Esophagus mucosa (tissue), 1 donor: ENCODE results near the gene SNRPA1. TPM values are rescaled to one million over a fixed set of nuclear protein-coding genes. Genes with fewer than 3 reads are reported as not detected.
A peak's percentile ranks its signal among the peaks of the same experiment; 100 is the strongest.

ENCODE experiments used
- ATAC-seq: fragments of 200-7000 bp; cut with Tn5 transposase; one replicate; pipeline ENCODE4 v1.9.1; 2020
- total RNA-seq: library from RNA; stranded (reverse); gene quantifications from one replicate; pipeline ENCODE4 v1.2.4, GENCODE V29; 2023
- donor health status: DM: yes; HTN: yes; CAD: no.

Gene SNRPA1
- total RNA-seq, 1 donor from 2014 or later, result 44.5 TPM

DNA sequence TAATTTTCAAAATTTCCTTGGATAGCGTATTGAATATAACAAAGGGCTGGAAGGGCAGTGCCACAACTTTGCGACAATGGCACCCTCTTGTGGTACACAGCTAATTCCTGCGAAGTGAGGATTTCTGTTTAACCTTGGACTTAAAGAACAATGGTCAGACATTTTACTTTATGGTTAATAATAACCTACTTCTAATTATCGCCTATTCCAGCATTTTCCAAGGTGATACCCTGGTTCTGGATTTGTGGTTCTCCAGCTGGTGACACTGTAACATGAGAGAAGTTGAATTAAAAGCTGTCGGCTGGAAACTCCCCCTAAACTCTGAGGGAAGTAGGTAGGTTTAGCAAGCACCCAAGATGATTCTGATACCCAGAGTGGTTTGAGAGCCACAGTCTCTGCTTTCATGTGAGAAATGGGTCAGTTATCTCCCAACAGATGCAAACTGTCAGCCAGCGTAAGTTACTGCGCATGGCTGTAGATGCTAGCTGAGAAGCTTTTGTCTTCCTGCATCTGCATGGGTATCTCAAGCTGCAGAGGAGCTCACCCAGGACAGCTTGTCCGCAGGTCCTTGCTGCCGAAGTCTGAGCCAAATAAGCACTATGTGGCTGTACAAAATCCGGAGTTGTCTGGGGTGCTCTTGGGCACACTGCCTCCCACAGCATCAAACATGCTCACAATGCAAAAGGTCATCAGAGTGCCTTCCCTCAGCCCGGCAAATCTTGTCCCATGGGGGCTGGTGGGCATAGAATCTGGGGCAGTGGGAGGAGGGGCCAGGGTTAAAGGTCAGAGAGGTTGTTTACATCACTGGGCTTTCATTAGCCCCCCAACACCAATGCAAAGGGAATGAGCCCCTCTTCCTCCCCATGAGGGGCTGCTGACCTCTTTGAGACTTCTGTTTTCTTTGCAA lies 36.6 kb downstream of the SNRPA1 start:
- peak; percentile 76 for ATAC-seq

DNA sequence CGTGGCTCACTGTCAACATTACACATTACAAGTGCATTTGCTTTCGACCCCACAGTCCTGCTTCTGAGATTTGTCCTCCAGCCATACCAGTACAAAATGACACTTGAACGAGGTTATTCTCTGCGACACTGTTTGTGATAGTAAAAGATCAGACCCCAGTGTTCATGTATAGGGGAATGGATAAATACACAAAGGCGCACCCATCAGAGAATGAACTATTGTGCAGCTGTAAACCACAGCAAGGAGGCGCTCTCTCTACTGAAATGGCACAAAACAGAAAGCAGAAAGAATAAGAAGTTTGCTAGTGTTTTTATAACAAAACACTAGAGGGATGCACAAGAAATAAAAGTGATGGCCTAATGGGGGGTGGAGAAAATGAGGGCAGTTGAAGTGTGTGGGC lies 38.3 kb downstream of the SNRPA1 start:
- no peak for ATAC-seq

DNA sequence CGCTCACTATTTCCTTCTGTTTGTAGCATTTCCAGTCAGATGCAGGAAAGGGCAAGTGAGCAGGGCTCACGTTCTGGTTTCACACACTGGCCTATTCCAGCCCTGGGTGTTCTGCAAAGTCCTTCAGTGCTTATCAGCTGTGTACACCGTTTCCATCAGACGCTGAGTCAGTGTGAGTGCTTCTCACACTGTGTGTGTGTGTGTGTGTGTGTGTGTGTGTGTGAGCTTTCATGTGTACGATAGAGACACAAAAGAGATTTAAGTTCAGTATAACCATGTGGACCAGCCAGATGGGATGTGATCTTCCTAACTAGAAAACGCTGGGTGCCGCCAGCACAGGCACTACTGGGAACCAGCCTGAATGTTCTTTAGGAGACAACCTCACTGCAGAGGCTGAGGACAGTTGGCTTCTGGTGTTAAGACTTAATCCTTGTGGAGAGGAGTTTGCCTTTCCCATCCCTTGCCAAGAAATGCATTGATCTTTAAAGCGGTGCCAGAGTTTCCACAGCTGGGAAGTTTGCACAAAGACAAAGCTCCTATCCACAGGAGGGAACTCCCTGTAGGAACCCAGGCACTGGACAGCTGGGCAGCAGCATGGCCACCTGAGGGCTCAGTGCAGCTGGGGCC lies 39.3 kb downstream of the SNRPA1 start:
- ATAC-seq, result no peak

- no peak for ATAC-seq
Observed at GRCh38 chr15:101255051-101255395, 40.0 kb downstream of the SNRPA1 start.

DNA sequence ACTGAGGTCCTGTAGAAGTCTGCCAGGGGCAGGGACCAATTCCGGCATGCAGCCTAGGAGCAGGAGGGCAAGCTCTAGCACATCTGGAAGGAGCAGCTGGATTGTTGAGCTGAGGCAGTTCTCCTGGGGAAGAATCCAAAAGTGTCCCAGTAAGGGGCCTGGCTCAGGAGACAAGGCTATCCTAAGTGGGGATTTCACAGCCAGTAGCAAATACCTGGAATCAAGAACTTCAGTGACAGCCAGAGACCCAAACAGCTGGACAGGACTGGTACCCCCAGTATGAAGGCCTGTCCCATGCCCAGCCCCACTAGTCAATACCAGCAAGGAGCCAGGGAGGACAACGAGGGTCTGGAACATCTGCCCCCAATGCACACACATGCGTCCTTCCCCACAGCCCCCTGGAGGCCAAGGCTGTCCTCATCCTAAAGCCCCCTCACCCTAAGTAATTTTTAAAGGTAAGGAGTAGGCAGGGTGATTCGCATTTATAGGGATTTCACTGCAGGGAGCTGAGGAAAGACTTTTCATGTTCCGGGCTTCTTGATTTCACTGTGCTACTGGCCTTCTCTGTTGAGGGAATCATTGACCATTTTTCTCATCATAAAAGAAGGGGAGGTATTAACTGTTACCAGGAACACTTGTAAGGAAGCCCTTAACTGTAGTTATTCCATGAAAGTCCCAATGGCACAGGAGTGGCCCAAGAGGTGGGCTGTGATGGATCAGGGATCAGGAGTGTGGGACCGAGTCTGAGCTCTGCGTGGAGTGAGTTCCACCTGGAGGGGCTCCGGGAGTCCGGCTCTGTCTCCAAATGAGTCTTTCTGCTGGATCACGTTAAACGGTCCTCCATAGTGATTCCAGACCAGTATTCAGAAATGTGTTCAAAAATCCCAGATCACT lies 40.6 kb downstream of the SNRPA1 start:
- ATAC-seq, result no peak

- ATAC-seq, result no peak
Observed at GRCh38 chr15:101252836-101253235, 42.2 kb downstream of the SNRPA1 start.

DNA sequence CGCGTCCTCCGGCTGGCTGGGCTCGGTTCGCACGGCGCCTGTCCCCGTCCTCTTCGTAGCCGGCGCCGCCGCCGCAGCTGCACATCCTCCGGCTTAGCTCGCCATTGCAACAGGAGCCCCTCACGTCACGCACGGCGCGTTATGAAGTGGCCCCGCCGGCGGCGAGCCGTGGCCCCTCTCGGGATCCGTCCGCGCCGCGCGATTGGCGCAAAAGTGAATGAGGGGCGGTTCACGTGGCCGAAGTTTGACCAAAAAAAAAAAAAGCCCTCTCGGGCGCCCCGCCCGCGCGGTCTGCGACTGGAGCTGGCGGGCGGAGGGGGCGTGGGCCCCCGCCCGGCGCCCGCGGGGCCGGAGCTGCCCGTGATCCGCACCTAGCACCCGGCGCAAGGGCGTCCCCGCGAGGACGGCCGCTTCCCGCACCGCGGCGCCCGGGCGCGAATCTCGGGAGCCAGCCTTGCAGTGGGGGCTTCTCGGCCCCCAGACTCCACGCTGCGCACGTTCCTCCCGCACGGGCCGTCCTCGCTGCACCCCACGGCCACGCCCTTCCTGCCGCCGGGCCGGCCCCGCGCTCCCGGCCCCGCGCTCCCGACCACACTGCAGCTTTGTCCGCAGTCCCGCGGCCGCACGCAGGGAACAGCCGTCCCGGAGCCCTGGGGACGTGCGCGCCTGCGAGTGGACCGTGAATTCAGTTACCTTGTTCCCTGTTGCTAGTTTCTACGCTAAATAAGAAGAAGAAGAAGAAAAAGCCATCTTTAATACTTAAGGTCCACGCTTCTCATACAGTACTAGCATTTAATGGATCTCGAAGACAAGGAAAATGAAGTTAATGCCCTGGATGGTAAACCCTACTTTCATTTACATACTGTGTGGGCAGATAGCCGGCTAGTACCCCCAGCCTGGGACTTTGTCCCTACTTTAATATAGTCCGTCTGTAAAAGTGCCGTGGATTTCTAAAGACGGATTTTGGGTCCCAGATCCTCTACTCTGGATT lies 42.9 kb downstream of the SNRPA1 start, which contains the start of gene CHSY1:
TSS of gene CHSY1 (minus strand) at position 219 of the 991 bp plus-strand sequence. CDS start 592 bp downstream, outside the sequence.
- ATAC-seq, result peak; percentile 78

GRCh38 chr15:101250873-101251829 lies 43.9 kb downstream of the SNRPA1 start:
- peak; percentile 63 for ATAC-seq

DNA sequence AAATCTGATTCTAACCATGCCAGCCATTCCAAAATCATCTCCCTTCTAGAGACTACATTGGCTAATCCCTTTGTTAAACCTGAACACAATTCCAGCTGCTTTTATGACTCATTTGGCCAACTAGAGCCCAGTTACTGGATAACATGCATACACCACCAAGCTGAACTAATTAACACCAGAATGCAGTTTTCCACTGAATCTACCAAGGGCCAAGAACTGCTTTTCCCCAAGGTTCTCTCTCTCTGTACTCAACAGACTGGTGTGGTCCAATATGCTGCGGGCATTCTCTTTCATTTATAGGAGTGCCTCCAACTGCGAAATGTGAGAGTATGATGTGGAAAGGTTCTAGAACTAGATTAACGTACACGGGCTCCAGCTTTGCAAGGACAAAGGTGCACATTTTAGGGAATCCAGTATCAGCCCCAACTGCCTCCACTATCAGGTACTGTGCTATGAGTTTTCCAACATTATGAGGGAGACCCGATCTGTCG lies 44.7 kb downstream of the SNRPA1 start:
- peak; percentile 36 for ATAC-seq

GRCh38 chr15:101248274-101248673 lies 46.8 kb downstream of the SNRPA1 start:
- ATAC-seq, result no peak

GRCh38 chr15:101246824-101247745 lies 48.0 kb downstream of the SNRPA1 start:
- ATAC-seq, result no peak

GRCh38 chr15:101246391-101246790 lies 48.7 kb downstream of the SNRPA1 start:
- no peak for ATAC-seq

- no peak for ATAC-seq
Observed at GRCh38 chr15:101244889-101245668, 50.0 kb downstream of the SNRPA1 start.

DNA sequence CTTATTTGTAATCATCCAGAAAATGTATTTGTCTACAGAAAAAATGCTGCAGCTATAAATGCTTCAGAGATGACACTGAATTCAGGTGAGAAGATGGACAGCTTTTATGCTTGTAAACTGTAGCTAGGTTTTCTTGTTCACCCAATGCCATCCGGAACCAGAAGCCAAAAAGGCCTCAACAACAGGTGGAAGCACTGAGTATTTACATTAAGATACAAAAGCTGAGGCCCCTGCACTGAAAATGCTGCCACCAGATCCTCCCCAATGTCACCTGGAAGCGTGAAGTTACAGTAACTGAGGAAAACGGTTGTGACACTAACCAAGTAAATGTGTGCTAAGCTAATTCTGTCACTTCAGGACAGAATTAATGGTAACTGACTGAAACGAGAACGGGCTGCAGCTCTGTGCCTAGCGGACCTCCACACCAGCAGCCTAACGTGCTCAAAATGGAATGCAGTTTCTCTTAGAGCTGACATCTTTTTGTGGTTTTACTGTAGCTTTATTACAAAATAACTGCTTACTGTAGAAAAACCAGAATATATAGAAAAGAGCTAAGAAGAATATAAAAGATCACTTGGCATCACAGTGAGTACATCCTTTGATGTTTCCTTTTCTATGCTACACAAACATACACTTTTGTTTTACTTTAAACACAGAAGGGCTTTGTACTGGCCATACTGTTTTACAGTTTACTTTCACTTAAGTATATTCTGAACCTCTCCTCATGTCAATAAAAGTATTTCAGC lies 50.8 kb downstream of the SNRPA1 start:
- ATAC-seq, result no peak

DNA sequence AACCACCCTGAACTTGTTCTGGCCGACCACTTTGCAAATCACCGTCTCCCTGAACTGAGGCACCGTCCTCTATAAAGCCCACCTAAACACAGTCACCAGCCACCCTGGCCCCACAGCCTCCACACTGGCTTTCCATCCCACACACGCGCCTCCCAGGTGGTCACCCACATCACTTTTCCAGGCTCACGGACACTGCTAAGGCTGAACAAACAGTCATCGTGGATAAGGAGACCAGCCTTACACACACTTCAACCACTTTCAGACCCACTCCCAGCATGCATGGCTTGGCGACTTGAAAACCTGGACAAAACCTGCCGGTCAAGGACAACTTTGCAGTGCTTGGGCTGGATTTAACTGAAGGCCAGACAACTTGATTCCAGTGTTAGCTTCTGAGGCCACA lies 51.6 kb downstream of the SNRPA1 start:
- no peak for ATAC-seq

- ATAC-seq, result no peak
Observed at GRCh38 chr15:101242999-101243336, 52.1 kb downstream of the SNRPA1 start.

DNA sequence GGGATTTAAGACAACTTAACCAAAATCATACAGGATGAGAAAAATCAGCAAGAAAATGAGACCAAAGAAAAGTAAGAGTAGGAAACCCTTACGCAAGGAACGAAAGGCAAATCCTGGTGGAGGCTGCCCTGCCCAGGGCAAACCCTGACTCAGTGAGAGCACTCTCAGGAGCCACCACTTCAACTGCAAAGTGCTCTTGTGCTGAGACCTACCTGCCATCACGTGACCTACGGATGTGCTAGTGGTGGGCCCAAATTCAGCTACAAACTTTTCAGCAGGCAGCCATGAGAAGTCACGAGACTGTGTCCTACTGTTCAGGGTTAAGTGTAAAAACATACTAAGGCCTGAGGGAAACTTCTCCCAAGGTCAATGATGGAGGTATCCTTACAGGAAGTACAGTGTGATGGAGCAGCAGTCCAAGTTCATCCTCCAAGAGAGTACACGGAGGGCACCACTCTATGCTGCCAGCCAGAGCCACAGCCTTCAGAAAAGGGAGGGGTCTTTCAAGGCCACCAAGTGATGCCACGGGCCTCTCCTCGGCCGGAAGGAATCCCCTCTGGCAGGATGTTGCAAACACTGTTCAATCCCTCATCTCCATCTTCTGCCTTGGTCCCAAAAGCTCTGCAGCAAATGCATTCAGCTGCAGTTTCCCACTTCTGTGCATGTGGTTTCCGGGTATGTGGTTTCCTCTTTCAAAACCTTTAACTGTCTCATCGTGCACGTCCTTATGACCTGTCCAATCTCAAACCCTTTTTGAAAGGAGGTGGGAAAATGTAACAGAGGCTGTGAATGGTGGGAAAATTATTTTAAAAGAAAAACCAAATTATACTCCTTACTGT lies 52.7 kb downstream of the SNRPA1 start:
- peak; percentile 59 for ATAC-seq
